Brain microvascular endothelial cell (primary cell): ENCODE measurements around the gene OR2V2.
"Not testable (repeated sequence)": the region's sequence is repeated elsewhere in the genome, so short reads cannot be mapped to it uniquely, and the experiment has no call there.

ENCODE experiments used
- DNase-seq: peaks from one replicate; pipeline ENCODE4 v3.0.0-alpha.2; 2020
- H3K27ac ChIP-seq: fragments of 250-450 bp; sonication (Bioruptor Pico); 2 replicates; pipeline ENCODE4 v1.5.1; 2020; ENCODE audit warnings: mild to moderate bottlenecking, moderate library complexity
- H3K27me3 ChIP-seq: fragments of 250-450 bp; sonication (Bioruptor Pico); replicated peaks from 2 replicates; pipeline ENCODE4 v1.5.1; 2020; ENCODE audit warnings: mild to moderate bottlenecking
- H3K36me3 ChIP-seq: fragments of 250-450 bp; sonication (Bioruptor Pico); replicated peaks from 2 replicates; pipeline ENCODE4 v1.5.1; 2020; ENCODE audit warnings: mild to moderate bottlenecking
- H3K4me3 ChIP-seq: 2 replicates; pipeline ENCODE4 v1.5.1; 2011; ENCODE audit warnings: low read depth, mild to moderate bottlenecking, control low read depth, low read length, moderate library complexity
- in situ Hi-C: cut with HindIII; loops from 2 replicates; pipeline ENCODE4 v1.10.0; 2017; ENCODE audit warnings: low sequenced_read_pairs, low pct_ligation_motif_present
- TF ChIP-seq, protein P1 (sequence below): IDR thresholded peaks from 2 replicates; pipeline ENCODE4 v1.5.1; 2011; ENCODE audit warnings: low read depth, mild to moderate bottlenecking, moderate library complexity, low read length, control low read depth, inconsistent platforms; ENCODE audit errors: missing control alignments

Gene OR2V2

GRCh38 chr5:181146927-181147636, at the start of gene OR2V2:
OR2V2 (plus strand) TSS chr5:181147586; CDS start chr5:181154943, 7,357 bp downstream.
- H3K4me3 ChIP-seq, in situ Hi-C loops, H3K36me3 ChIP-seq, DNase-seq, H3K27me3 ChIP-seq, H3K27ac ChIP-seq: not testable (repeated sequence)

- H3K27me3 ChIP-seq, in situ Hi-C loops, H3K27ac ChIP-seq, DNase-seq, H3K4me3 ChIP-seq, H3K36me3 ChIP-seq: not testable (repeated sequence)
These were observed 49.5 kb upstream of the OR2V2 start for GRCh38 chr5:181097759-181098491.

DNA sequence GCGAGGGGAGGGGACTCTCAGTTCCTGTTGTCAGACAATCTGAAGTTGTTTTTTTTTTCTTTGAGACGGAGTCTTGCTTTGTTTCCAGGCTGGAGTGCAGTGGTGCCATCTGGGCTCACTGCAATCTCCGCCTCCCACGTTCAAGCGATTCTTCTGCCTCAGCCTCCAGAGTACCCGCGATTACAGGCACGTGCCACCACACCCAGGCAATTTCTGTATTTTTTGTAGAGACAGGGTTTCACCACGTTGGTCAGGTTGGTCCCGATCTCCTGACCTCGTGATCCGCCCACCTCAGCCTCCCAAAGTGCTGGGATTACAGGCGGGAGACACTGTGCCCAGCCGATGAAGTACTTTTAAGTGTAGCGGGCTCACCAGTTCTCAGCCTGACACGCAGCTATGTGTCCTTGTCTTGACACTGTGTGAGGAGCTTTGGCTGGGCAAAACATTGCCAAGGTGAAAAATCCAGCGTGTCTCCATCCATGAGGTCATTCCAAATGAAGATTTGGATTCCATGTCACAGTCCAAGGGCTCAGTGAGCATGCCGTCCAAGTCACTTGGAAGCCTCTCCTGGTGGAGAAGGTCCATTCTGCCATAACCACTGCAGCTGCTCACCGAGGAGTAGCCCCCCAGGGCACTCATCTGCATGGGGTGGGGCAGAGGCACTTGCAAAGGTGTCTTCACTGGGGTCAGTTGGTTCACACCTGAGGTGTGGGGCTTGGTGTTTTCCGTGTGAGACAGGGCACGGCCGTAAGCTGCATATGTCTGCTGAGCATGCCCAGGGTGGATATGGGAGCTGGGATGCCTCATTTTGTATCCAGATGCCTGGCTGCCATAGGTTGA, 48.4 kb upstream of the OR2V2 start:
- no peak for DNase-seq
- H3K27me3 ChIP-seq: no peaks in the 10 kb centered on the region
- H3K36me3 ChIP-seq: no peaks in the 10 kb centered on the region
- in situ Hi-C loops: no loop called here
- H3K4me3 ChIP-seq: no peak overlapping the region
- TF ChIP-seq, protein P1, sequence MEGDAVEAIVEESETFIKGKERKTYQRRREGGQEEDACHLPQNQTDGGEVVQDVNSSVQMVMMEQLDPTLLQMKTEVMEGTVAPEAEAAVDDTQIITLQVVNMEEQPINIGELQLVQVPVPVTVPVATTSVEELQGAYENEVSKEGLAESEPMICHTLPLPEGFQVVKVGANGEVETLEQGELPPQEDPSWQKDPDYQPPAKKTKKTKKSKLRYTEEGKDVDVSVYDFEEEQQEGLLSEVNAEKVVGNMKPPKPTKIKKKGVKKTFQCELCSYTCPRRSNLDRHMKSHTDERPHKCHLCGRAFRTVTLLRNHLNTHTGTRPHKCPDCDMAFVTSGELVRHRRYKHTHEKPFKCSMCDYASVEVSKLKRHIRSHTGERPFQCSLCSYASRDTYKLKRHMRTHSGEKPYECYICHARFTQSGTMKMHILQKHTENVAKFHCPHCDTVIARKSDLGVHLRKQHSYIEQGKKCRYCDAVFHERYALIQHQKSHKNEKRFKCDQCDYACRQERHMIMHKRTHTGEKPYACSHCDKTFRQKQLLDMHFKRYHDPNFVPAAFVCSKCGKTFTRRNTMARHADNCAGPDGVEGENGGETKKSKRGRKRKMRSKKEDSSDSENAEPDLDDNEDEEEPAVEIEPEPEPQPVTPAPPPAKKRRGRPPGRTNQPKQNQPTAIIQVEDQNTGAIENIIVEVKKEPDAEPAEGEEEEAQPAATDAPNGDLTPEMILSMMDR: no peak
- H3K27ac ChIP-seq: no peak overlapping the region

DNA sequence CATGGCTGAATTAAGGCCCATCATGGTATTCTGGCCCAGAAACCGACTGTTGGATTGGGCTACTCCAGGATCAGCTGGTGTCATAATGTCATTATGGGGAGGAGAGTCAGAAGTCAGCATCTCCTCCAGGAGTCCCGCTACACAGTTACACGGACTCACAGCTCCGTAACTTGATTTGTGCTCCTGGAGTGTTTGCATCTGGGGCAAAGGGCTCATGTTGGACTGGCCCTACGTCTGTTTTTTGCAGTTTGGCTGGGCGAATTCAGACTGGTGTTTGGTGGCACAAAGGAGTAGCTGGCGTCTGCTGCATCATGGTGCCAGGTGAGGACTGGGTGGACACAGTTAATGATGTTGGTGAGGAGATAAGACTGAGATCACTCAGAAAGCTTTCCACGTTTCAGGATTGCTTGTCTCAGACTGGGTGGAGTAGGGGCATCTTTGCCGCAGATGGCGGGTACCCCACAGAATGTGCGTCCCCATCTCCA, 47.7 kb upstream of the OR2V2 start:
- no peaks in the 10 kb centered on the region for H3K36me3 ChIP-seq
- DNase-seq: no peak
- H3K4me3 ChIP-seq: no peak overlapping the region
- H3K27me3 ChIP-seq: no peaks in the 10 kb centered on the region
- H3K27ac ChIP-seq: no peak overlapping the region
- TF ChIP-seq, protein P1: no peak
- in situ Hi-C loops: no loop called here

GRCh38 chr5:181100121-181100875, 47.1 kb upstream of the OR2V2 start:
- TF ChIP-seq, protein P1: no peak
- in situ Hi-C loops: no loop called here
- no peak for DNase-seq
- no peak overlapping the region for H3K27ac ChIP-seq
- H3K36me3 ChIP-seq: no peaks in the 10 kb centered on the region
- H3K27me3 ChIP-seq: no peaks in the 10 kb centered on the region
- H3K4me3 ChIP-seq: peak overlapping the region; percentile 9

DNA sequence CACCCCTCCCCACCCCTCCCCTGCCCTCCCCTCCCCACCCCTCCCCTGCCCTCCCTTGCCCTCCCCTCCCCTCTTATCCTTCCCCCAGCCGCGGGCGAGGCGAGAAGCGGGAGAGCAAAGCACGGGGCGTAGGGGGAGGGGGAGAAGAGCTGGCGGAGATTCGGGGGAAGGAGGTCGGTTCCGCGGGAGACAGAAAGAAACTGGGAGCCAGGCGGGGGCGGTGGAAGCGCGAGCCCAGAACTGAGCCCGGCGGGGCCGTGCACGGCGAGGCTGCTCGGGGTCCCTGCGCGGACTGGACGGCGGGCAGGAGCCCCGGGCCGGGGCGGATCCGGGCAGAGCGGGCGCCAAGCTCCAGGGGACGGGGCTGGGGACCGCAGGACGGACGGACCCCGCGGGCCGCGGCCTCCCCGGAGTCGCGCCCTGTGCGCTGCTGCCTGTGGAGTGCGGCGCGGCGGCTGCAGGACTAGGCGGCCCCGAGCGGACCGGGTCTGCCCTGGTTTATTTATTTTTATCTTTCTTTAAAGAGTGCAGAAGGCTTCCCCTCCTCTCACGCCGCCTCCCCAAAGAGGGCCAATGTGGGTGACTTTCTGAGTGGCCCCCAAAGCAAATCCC, 46.2 kb upstream of the OR2V2 start:
- H3K27ac ChIP-seq, H3K4me3 ChIP-seq, in situ Hi-C loops, DNase-seq, H3K36me3 ChIP-seq, H3K27me3 ChIP-seq: not testable (repeated sequence)

- H3K27ac ChIP-seq, H3K27me3 ChIP-seq, in situ Hi-C loops, H3K4me3 ChIP-seq, DNase-seq, H3K36me3 ChIP-seq: not testable (repeated sequence)
These were observed 45.3 kb upstream of the OR2V2 start for GRCh38 chr5:181101930-181102674.

DNA sequence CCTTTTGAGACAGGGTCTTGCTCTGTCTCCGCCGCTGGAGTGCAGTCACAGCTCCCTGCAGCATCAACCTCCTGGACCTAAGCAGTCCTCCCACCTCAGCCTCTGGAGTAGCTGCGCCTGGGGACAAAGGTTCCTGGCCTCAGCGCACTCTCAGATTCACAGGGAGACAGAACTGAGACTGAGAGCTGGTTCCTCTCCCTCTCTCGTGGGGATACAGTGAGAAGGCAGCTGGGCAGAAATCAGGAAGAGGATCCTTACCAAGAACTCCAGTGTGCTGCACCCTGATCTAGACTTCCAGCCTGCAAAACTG, 43.2 kb upstream of the OR2V2 start:
- H3K36me3 ChIP-seq, H3K27me3 ChIP-seq, H3K4me3 ChIP-seq, H3K27ac ChIP-seq, in situ Hi-C loops, DNase-seq: not testable (repeated sequence)

GRCh38 chr5:181104606-181105390, 42.6 kb upstream of the OR2V2 start:
- H3K27ac ChIP-seq, in situ Hi-C loops, H3K27me3 ChIP-seq, DNase-seq, H3K4me3 ChIP-seq, H3K36me3 ChIP-seq: not testable (repeated sequence)
